ENCODE data around the gene KCNS1. TPM values are rescaled to one million over a fixed set of nuclear protein-coding genes. Genes with fewer than 3 reads are reported as not detected.

KCNS1 gene
- total RNA-seq, 1 donor from 2014 or later = 0.53 TPM

DNA sequence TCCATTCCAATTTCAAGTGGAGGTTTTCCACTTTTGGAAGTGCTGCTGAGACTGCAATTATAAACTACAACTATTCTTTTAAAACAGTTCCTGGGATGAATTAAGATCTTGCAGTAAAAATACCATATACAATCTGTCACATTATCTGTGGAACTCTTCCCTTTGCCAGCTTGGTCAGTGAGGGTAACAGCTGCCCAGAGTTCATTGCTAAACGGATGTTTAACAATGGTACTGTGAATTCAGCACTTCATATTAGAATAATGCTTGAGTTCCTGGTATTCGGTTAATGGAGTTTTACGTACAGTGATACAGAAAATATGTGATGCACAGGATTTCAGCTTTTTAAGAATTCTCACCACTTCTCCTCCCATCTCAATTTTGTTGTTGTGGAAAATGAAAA is 51.5 kb downstream of the KCNS1 start:
- FAIRE-seq (no peak), DNase-seq (ENCODE audit: low read depth) (no peak)
- Histone ChIP-seq H3K4me3 (ENCODE audit: low read depth, low read length) (no peak overlapping the region), H3K36me3 (ENCODE audit: control insufficient read depth, insufficient read depth, low read length) (peaks cover 1% of the 10 kb centered on the region), H3K27me3 (ENCODE audit: control insufficient read depth, insufficient read depth, low read length) (no peaks in the 10 kb centered on the region)
- TF ChIP-seq, protein P1, sequence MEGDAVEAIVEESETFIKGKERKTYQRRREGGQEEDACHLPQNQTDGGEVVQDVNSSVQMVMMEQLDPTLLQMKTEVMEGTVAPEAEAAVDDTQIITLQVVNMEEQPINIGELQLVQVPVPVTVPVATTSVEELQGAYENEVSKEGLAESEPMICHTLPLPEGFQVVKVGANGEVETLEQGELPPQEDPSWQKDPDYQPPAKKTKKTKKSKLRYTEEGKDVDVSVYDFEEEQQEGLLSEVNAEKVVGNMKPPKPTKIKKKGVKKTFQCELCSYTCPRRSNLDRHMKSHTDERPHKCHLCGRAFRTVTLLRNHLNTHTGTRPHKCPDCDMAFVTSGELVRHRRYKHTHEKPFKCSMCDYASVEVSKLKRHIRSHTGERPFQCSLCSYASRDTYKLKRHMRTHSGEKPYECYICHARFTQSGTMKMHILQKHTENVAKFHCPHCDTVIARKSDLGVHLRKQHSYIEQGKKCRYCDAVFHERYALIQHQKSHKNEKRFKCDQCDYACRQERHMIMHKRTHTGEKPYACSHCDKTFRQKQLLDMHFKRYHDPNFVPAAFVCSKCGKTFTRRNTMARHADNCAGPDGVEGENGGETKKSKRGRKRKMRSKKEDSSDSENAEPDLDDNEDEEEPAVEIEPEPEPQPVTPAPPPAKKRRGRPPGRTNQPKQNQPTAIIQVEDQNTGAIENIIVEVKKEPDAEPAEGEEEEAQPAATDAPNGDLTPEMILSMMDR (IDR thresholded peaks at IDR 0.05; ENCODE audit: insufficient read depth, low read length, severe bottlenecking) = no peak

DNA sequence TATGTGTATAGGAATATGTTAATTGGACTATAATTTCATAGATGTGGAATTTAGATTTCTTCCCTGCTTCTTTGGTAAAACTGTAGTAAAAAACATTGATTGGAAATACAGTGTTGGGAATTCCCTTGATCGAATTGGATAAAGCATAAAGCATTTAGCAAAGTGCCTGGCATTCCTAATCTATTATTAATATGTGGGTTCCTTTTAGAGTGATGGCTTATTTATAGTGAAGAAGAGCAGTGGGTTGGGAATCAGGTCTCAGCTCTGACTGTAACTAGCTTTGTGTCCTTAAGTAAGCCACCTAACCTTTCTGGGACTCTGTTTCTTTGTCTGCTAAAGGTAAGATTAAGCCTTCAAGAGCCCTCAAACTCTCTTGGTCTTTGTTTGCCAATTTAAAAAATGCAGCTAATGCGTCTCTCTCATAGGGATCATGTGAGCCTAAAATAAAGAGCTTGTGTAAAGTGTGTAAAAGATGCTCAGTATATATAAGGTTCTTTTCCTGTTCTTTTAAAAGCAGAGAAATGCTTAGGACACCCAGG is 53.3 kb downstream of the KCNS1 start:
- FAIRE-seq = no peak
- H3K36me3 ChIP-seq (ENCODE audit: control insufficient read depth, insufficient read depth, low read length) = no peaks in the 10 kb centered on the region
- TF ChIP-seq, protein P1 (IDR thresholded peaks at IDR 0.05; ENCODE audit: insufficient read depth, low read length, severe bottlenecking) = no peak
- no peaks in the 10 kb centered on the region for H3K27me3 ChIP-seq (ENCODE audit: control insufficient read depth, insufficient read depth, low read length)
- no peak overlapping the region for H3K4me3 ChIP-seq (ENCODE audit: low read depth, low read length)
- no peak for DNase-seq (ENCODE audit: low read depth)

DNA sequence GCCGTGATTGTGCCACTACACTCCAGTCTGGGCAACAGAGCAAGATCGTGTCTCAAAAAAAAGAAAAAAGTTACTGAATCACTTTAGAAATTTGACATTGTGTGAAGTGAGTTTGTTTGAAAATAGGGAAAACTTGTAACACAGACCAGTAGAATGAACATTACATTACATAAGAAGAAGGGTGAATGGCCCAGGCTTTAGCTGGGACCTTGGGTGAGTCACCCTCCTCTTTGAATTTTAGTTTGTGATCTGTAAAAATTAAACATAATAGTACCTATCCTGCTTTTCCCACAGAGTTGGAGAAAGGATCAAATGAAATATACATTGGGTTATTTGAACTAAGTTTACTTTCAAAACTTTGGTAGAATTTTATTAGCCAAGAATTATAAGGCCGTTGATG is 56.3 kb downstream of the KCNS1 start:
- no peak overlapping the region for H3K4me3 ChIP-seq (ENCODE audit: low read depth, low read length)
- no peak for FAIRE-seq
- TF ChIP-seq, protein P1 (IDR thresholded peaks at IDR 0.05; ENCODE audit: insufficient read depth, low read length, severe bottlenecking) = no peak
- H3K27me3 ChIP-seq (ENCODE audit: control insufficient read depth, insufficient read depth, low read length) = no peaks in the 10 kb centered on the region
- no peak for DNase-seq (ENCODE audit: low read depth)
- no peaks in the 10 kb centered on the region for H3K36me3 ChIP-seq (ENCODE audit: control insufficient read depth, insufficient read depth, low read length)

DNA sequence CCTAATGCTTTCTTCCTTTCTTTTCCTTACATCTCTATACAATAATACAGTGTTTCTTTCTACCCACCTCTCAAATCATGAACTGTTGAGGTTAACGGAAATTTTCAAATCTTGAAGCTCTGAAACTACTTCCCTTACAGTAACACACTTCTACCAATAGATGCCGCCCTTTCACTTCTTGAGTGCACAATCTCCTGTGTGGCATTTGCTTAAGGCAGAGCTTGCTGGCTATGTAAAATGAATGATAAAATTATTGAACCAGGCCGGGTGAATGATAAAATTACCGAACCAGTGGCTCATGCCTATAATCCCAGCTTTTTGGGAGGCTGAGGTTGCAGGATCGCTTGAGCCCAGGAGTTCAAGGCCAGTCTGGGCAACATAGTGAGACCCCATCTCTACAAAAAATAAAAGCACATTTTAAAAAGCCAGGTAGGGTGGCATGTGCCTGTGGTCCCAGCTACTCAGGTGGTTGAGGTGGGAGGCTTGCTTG is 56.8 kb downstream of the KCNS1 start:
- no peaks in the 10 kb centered on the region for H3K27me3 ChIP-seq (ENCODE audit: control insufficient read depth, insufficient read depth, low read length)
- no peak overlapping the region for H3K4me3 ChIP-seq (ENCODE audit: low read depth, low read length)
- TF ChIP-seq, protein P1 (IDR thresholded peaks at IDR 0.05; ENCODE audit: insufficient read depth, low read length, severe bottlenecking) = peak; percentile 70
- peak; percentile 62 for FAIRE-seq
- peak; percentile 76 for DNase-seq (ENCODE audit: low read depth)
- no peaks in the 10 kb centered on the region for H3K36me3 ChIP-seq (ENCODE audit: control insufficient read depth, insufficient read depth, low read length)

DNA sequence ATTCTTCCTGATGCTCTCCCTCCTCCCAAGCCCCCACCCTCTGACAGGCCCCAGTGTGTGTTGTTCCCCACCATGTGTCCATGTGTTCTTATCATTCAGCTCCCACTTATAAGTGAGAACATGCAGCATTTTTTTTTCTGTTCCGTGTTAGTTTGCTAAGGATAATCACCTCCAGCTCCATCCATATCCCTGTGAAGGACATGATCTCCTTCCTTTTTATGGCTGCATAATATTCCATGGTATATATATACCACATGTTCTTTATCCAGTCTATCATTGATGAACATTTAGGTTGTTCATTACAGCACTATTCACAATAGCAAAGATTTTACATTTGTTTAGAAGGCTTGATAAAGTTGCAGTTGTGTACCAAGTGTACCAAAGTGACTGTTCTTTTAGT is 57.9 kb downstream of the KCNS1 start:
- DNase-seq (ENCODE audit: low read depth) = no peak
- Histone ChIP-seq H3K4me3 (ENCODE audit: low read depth, low read length) (no peak overlapping the region), H3K36me3 (ENCODE audit: control insufficient read depth, insufficient read depth, low read length) (no peaks in the 10 kb centered on the region), H3K27me3 (ENCODE audit: control insufficient read depth, insufficient read depth, low read length) (no peaks in the 10 kb centered on the region)
- TF ChIP-seq, protein P1 (IDR thresholded peaks at IDR 0.05; ENCODE audit: insufficient read depth, low read length, severe bottlenecking) = no peak
- FAIRE-seq = no peak

Other genes starting within 250 kb of the KCNS1 start
- gene YWHAB, start 215.4 kb downstream of the KCNS1 start, total RNA-seq = 43.2 and 70.8 TPM in 2 replicates
- 17.1 and 24.2 TPM in 2 replicates for gene PABPC1L, start 191.1 kb downstream of the KCNS1 start, total RNA-seq
- 17.6 and 25.2 TPM in 2 replicates for gene TOMM34, start 140.7 kb downstream of the KCNS1 start, total RNA-seq
- gene STK4, start 134.6 kb downstream of the KCNS1 start, total RNA-seq = 34.8 and 46.1 TPM in 2 replicates
- 0.79 and 4.1 TPM in 2 replicates for gene WFDC5, start 14.0 kb upstream of the KCNS1 start, total RNA-seq
- gene WFDC12, start 23.3 kb upstream of the KCNS1 start, total RNA-seq = not detected in 2 replicates
- gene PI3, start 73.8 kb upstream of the KCNS1 start, total RNA-seq = 15.5 and 110 TPM in 2 replicates
- not detected in 2 replicates for gene SEMG1, start 105.9 kb upstream of the KCNS1 start, total RNA-seq
- gene SEMG2, start 120.2 kb upstream of the KCNS1 start, total RNA-seq = not detected in 2 replicates
- gene SLPI, start 153.4 kb upstream of the KCNS1 start, total RNA-seq = 854 and 2,253 TPM in 2 replicates
- gene RBPJL, start 205.7 kb upstream of the KCNS1 start, total RNA-seq = not detected in 2 replicates
- 0.13 and 0.26 TPM in 2 replicates for gene MATN4, start 207.2 kb upstream of the KCNS1 start, total RNA-seq
- gene SDC4, start 247.3 kb upstream of the KCNS1 start, total RNA-seq = 211 and 272 TPM in 2 replicates